Astrocyte of the cerebellum (primary cell): ENCODE data around the gene PLCG1.
A peak's percentile ranks its signal among the peaks of the same experiment; 100 is the strongest.

ENCODE experiments used
- DNase-seq: peaks from one replicate; pipeline ENCODE4 v3.0.0-alpha.2; 2011; ENCODE audit warnings: low read depth
- H3K4me3 ChIP-seq: 2 replicates; pipeline ENCODE4 v1.5.1; 2011; ENCODE audit warnings: mild to moderate bottlenecking, low read depth, low read length, moderate library complexity
- CTCF ChIP-seq: IDR thresholded peaks from 2 replicates; pipeline ENCODE4 v1.5.1; 2012; ENCODE audit warnings: low read length, low read depth, moderate library complexity, mild to moderate bottlenecking; ENCODE audit errors: missing control alignments
- in situ Hi-C: cut with HindIII; loops from 2 replicates; pipeline ENCODE4 v1.10.0; 2017; ENCODE audit warnings: low sequenced_read_pairs

Gene PLCG1

GRCh38 chr20:41172296-41173140 is 35.2 kb downstream of the PLCG1 start:
- DNase-seq = no peak
- no peak for TF ChIP-seq CTCF
- in situ Hi-C loops = no loop called here
- H3K4me3 ChIP-seq = no peak overlapping the region

- TF ChIP-seq CTCF = peak; percentile 99
- peak; percentile 37 for DNase-seq
- in situ Hi-C loops = no loop called here
- no peak overlapping the region for H3K4me3 ChIP-seq
Measured at GRCh38 chr20:41173161-41173721, 35.9 kb downstream of the PLCG1 start.

GRCh38 chr20:41173791-41174341 is 36.5 kb downstream of the PLCG1 start:
- in situ Hi-C loops = no loop called here
- no peak for DNase-seq
- H3K4me3 ChIP-seq = no peak overlapping the region
- TF ChIP-seq CTCF = no peak

- no peak for DNase-seq
- no peak for TF ChIP-seq CTCF
- H3K4me3 ChIP-seq = no peak overlapping the region
- in situ Hi-C loops = no loop called here
Measured at GRCh38 chr20:41174373-41174772, 37.0 kb downstream of the PLCG1 start.

GRCh38 chr20:41174782-41175181 is 37.4 kb downstream of the PLCG1 start:
- in situ Hi-C loops = no loop called here
- DNase-seq = no peak
- no peak overlapping the region for H3K4me3 ChIP-seq
- TF ChIP-seq CTCF = no peak

GRCh38 chr20:41175201-41175651 is 37.9 kb downstream of the PLCG1 start:
- TF ChIP-seq CTCF = no peak
- no peak overlapping the region for H3K4me3 ChIP-seq
- in situ Hi-C loops = no loop called here
- DNase-seq = no peak
